AG10803 (cell line): ENCODE measurements around the gene PRR14L.

Source experiments
- DNase-seq: peaks from one replicate; pipeline ENCODE4 v3.0.0; 2010; ENCODE audit warnings: low read depth
- H3K4me3 ChIP-seq: 2 replicates; pipeline ENCODE4 v1.5.1; 2011; ENCODE audit warnings: mild to moderate bottlenecking, low read length, control low read depth
- CTCF ChIP-seq: conservative IDR thresholded peaks from 2 replicates; pipeline ENCODE4 v1.5.1; 2011; ENCODE audit warnings: mild to moderate bottlenecking, low read length, control low read depth, inconsistent platforms

PRR14L gene

DNA sequence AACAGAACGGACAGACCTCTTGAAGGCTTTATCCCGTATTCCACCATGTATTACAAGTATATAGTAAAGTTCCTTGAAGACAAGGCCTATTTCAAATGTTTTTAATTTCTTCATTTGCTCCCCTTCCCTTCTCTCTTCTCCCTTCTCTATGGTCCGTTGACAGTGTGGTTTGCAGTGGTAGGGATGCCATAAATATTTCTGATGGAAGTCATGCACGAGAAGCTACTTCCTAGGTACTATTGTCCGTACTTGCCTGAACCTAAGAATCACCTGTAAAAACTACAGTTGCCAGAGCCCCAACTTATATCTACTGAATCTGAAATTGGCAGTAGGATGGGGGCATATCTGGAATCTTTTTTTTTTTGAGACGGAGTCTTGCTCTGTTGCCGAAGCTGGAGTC lies 90.7 kb downstream of the PRR14L start:
- no peak for DNase-seq

DNA sequence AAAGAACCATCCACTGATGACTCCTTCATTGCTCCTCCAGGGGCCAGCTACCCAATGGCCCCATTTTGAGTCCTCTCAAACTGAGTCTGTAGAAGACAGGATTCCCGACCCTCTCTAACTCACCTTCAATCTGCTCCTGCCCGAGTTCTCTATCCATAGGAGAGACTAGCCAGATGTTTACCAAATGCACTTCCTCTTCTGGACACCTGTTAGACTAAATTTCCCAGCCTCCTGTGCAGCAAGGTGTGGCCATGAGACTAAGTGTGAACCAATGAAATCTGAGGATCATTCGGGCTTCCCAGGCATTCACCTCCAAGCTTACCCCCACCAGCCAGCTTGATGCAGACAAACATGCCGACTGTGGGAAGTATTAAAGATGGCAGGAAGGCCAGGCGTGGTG lies 95.5 kb downstream of the PRR14L start:
- no peak overlapping the region for H3K4me3 ChIP-seq
- TF ChIP-seq CTCF: no peak
- DNase-seq: no peak

More for the DNA sequence above, 90.7 kb downstream of the PRR14L start:
- TF ChIP-seq CTCF: no peak
- H3K4me3 ChIP-seq: no peak overlapping the region

DNA sequence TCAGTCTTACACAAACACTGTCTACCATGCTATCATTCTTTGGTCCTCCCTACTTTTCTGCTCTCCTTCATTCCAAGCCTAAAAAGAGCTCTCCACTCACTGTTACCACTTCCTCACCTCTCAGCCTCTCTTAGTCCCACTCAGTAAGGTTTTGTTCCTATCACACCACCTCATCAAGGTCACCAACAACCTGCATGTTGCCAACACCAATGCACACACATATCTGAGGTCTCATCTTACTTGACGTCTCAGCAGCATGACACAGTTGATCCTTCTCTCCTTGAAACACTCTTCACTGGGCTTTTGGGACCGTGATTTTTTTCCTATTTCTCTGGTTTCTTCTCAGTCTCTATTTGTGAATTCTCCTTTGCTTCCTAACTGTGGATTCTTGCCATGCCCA lies 96.0 kb downstream of the PRR14L start:
- TF ChIP-seq CTCF: no peak
- DNase-seq: no peak
- H3K4me3 ChIP-seq: no peak overlapping the region

- TF ChIP-seq CTCF: no peak
- H3K4me3 ChIP-seq: no peak overlapping the region
- DNase-seq: no peak
Observed at GRCh38 chr22:31652911-31653684, 96.8 kb downstream of the PRR14L start.

GRCh38 chr22:31652088-31652487 lies 97.8 kb downstream of the PRR14L start:
- no peak overlapping the region for H3K4me3 ChIP-seq
- DNase-seq: no peak

GRCh38 chr22:31651664-31652063 lies 98.3 kb downstream of the PRR14L start:
- TF ChIP-seq CTCF: no peak
- no peak overlapping the region for H3K4me3 ChIP-seq

More at GRCh38 chr22:31652088-31652487, 97.8 kb downstream of the PRR14L start:
- TF ChIP-seq CTCF: no peak

GRCh38 chr22:31650391-31650790 lies 99.5 kb downstream of the PRR14L start:
- no peak overlapping the region for H3K4me3 ChIP-seq
- peak; percentile 94 for DNase-seq
- no peak for TF ChIP-seq CTCF

More at GRCh38 chr22:31651664-31652063, 98.3 kb downstream of the PRR14L start:
- DNase-seq: no peak
